ENCODE data around the gene ZFP30. TPM values are rescaled to one million over a fixed set of nuclear protein-coding genes. Genes with fewer than 3 reads are reported as not detected.

ZFP30 gene
- total and polyA plus RNA-seq, 2 experiments from 2014 or later, result 2.1 to 6.3 TPM

- no peaks in the 10 kb centered on the region for H3K27me3 ChIP-seq (ENCODE audit: insufficient read depth)
- peaks cover 4% of the 10 kb centered on the region; the same call in 1 of the 2 replicates for H3K9me2 ChIP-seq (ENCODE audit: insufficient read depth)
- no peaks in the 10 kb centered on the region for H3F3A ChIP-seq (replicated peaks; ENCODE audit: low read depth)
- no peak overlapping the region for H3K27ac Mint-ChIP-seq
- no peaks in the 10 kb centered on the region for H3K4me1 Mint-ChIP-seq
- no peak overlapping the region for H3K27ac ChIP-seq (ENCODE audit: low read depth)
- peaks cover 66% of the 10 kb centered on the region for H3K36me3 Mint-ChIP-seq (ENCODE audit: low read depth)
- TF ChIP-seq POLR2AphosphoS5 (IDR thresholded peaks at IDR 0.05; ENCODE audit: low read depth) (no peak), JUNB (IDR thresholded peaks at IDR 0.05; ENCODE audit: unreplicated experiment) (no peak), EZH2phosphoT487 (IDR thresholded peaks at IDR 0.05; ENCODE audit: unreplicated experiment) (no peak), NANOG (IDR thresholded peaks at IDR 0.05; ENCODE audit: borderline replicate concordance) (no peak)
- TF ChIP-seq, protein P1, sequence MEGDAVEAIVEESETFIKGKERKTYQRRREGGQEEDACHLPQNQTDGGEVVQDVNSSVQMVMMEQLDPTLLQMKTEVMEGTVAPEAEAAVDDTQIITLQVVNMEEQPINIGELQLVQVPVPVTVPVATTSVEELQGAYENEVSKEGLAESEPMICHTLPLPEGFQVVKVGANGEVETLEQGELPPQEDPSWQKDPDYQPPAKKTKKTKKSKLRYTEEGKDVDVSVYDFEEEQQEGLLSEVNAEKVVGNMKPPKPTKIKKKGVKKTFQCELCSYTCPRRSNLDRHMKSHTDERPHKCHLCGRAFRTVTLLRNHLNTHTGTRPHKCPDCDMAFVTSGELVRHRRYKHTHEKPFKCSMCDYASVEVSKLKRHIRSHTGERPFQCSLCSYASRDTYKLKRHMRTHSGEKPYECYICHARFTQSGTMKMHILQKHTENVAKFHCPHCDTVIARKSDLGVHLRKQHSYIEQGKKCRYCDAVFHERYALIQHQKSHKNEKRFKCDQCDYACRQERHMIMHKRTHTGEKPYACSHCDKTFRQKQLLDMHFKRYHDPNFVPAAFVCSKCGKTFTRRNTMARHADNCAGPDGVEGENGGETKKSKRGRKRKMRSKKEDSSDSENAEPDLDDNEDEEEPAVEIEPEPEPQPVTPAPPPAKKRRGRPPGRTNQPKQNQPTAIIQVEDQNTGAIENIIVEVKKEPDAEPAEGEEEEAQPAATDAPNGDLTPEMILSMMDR (conservative IDR thresholded peaks at IDR 0.05; ENCODE audit: low read depth in 2 of 2), result no peak
- no peak for DNase-seq (ENCODE audit: low spot score)
- no peak overlapping the region for H3K4me3 Mint-ChIP-seq
- peaks cover 3% of the 10 kb centered on the region for H3K27me3 Mint-ChIP-seq (ENCODE audit: insufficient read depth, low read depth, poor library complexity)
- H3K4me1 ChIP-seq (ENCODE audit: insufficient read depth), result no peaks in the 10 kb centered on the region
- H3K79me2 ChIP-seq (replicated peaks; ENCODE audit: insufficient read depth), result no peaks in the 10 kb centered on the region; the same call in 1 of the 2 replicates
- H3K36me3 ChIP-seq (ENCODE audit: insufficient read depth), result peaks cover 26% of the 10 kb centered on the region
- no peak for ATAC-seq
- no peak overlapping the region for H2AFZ ChIP-seq
- H4K20me1 ChIP-seq (replicated peaks; ENCODE audit: insufficient read depth), result no peaks in the 10 kb centered on the region
- no peak overlapping the region for H3K4me2 ChIP-seq
- no peak overlapping the region for H3K4me3 ChIP-seq
- peaks cover 46% of the 10 kb centered on the region for H3K9me3 Mint-ChIP-seq
Observed at GRCh38 chr19:37572203-37572602, 83.1 kb downstream of the ZFP30 start.

GRCh38 chr19:37565370-37565669, 89.9 kb downstream of the ZFP30 start:
- Histone ChIP-seq H2AFZ (no peak overlapping the region), H3K36me3 (ENCODE audit: insufficient read depth) (peaks cover 75% of the 10 kb centered on the region), H3K4me2 (no peak overlapping the region), H3K27ac (ENCODE audit: low read depth) (no peak overlapping the region), H3K9me2 (ENCODE audit: insufficient read depth) (no peaks in the 10 kb centered on the region), H3K79me2 (replicated peaks; ENCODE audit: insufficient read depth) (no peaks in the 10 kb centered on the region), H3F3A (replicated peaks; ENCODE audit: low read depth) (no peaks in the 10 kb centered on the region), H4K20me1 (replicated peaks; ENCODE audit: insufficient read depth) (no peaks in the 10 kb centered on the region), H3K4me3 (no peak overlapping the region), H3K4me1 (ENCODE audit: insufficient read depth) (no peaks in the 10 kb centered on the region), H3K27me3 (ENCODE audit: insufficient read depth) (no peaks in the 10 kb centered on the region)
- Mint-ChIP-seq H3K4me3 (no peak overlapping the region), H3K36me3 (ENCODE audit: low read depth) (peaks cover 93% of the 10 kb centered on the region), H3K9me3 (peaks cover 95% of the 10 kb centered on the region), H3K27me3 (ENCODE audit: insufficient read depth, low read depth, poor library complexity) (no peaks in the 10 kb centered on the region), H3K27ac (no peak overlapping the region), H3K4me1 (no peaks in the 10 kb centered on the region)
- ATAC-seq (no peak), DNase-seq (ENCODE audit: low spot score) (no peak)
- TF ChIP-seq STAT1 (IDR thresholded peaks at IDR 0.05; ENCODE audit: unreplicated experiment), result no peak
- TF ChIP-seq ETS1 (IDR thresholded peaks at IDR 0.05), result no peak
- no peak for TF ChIP-seq NANOG (IDR thresholded peaks at IDR 0.05; ENCODE audit: borderline replicate concordance)
- no peak for TF ChIP-seq CREB1 (CRISPR knock-in tag; IDR thresholded peaks at IDR 0.05; ENCODE audit: low read depth)
- no peak for TF ChIP-seq ZNF114 (CRISPR knock-in tag; IDR thresholded peaks at IDR 0.05)
- no peak for TF ChIP-seq JUNB (IDR thresholded peaks at IDR 0.05; ENCODE audit: unreplicated experiment)
- no peak for TF ChIP-seq EZH2 (IDR thresholded peaks at IDR 0.05; ENCODE audit: low read depth, unreplicated experiment)
- no peak for TF ChIP-seq POLR2AphosphoS5 (IDR thresholded peaks at IDR 0.05; ENCODE audit: low read depth)
